Mucosa of stomach (tissue), 1 donor: Measurements from ENCODE around the gene MUL1.

Experiments used
- H3K27me3 ChIP-seq: one replicate; pipeline ENCODE4 v1.7.0; 2013; ENCODE audit warnings: mild to moderate bottlenecking, low read length; ENCODE audit not compliant: control insufficient read depth, insufficient read depth
- H3K36me3 ChIP-seq: one replicate; pipeline ENCODE4 v1.7.0; 2013; ENCODE audit warnings: low read length; ENCODE audit not compliant: control insufficient read depth, insufficient read depth
- H3K4me1 ChIP-seq: one replicate; pipeline ENCODE4 v1.7.0; 2013; ENCODE audit warnings: mild to moderate bottlenecking, low read length; ENCODE audit not compliant: control insufficient read depth, insufficient read depth
- H3K4me3 ChIP-seq: one replicate; pipeline ENCODE4 v1.7.0; 2013; ENCODE audit warnings: low read length
- H3K9ac ChIP-seq: one replicate; pipeline ENCODE4 v1.7.0; 2013; ENCODE audit warnings: mild to moderate bottlenecking, low read length, moderate library complexity
- H3K9me3 ChIP-seq: one replicate; pipeline ENCODE4 v1.7.0; 2013; ENCODE audit warnings: mild to moderate bottlenecking, low read length, moderate library complexity; ENCODE audit not compliant: control insufficient read depth
- donor health status: Pancreatic carcinoma.

MUL1 gene

GRCh38 chr1:20472121-20472520 is 35.8 kb downstream of the MUL1 start:
- no peaks in the 10 kb centered on the region for H3K9me3 ChIP-seq
- H3K4me3 ChIP-seq: no peak overlapping the region
- peaks cover 10% of the 10 kb centered on the region for H3K27me3 ChIP-seq
- peaks cover 23% of the 10 kb centered on the region for H3K4me1 ChIP-seq
- no peaks in the 10 kb centered on the region for H3K36me3 ChIP-seq
- H3K9ac ChIP-seq: no peak overlapping the region

- Histone ChIP-seq H3K36me3 (no peaks in the 10 kb centered on the region), H3K9me3 (no peaks in the 10 kb centered on the region), H3K27me3 (peaks cover 10% of the 10 kb centered on the region), H3K4me1 (peaks cover 7% of the 10 kb centered on the region), H3K9ac (no peak overlapping the region), H3K4me3 (no peak overlapping the region)
Observed at GRCh38 chr1:20470194-20470593, 37.8 kb downstream of the MUL1 start.

DNA sequence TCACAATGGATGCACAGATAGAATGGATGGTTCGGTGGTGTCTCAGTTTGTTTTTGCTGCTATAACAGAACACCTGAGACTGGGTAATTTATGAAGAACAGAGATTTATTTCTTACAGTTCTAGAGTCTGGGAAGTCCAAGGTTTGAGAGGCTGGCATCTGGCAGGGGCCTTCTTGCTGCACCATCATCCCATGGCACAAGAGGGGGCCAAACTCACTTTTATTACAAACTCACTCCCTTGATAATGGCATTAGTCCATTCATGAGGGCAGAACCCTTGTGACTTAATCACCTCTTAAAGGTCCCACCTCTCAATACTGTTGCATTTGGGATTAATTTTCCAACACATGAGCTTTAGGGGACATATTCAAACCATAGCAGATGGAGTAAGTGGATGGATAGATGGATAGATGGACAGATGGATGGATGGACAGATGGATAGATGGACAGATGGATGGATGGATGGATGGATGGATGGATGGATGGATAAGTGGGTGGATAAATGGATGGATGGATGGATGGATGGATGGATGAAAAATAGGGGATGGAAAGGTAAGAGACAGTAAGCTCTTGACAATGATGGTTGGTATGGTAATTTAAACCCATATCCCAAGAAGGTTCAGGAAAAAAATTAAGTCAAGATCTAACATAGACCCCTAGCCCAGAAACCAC is 38.4 kb downstream of the MUL1 start:
- H3K36me3 ChIP-seq: no peaks in the 10 kb centered on the region
- no peak overlapping the region for H3K9ac ChIP-seq
- no peaks in the 10 kb centered on the region for H3K9me3 ChIP-seq
- no peak overlapping the region for H3K4me3 ChIP-seq
- peaks cover 10% of the 10 kb centered on the region for H3K27me3 ChIP-seq
- H3K4me1 ChIP-seq: peaks cover 5% of the 10 kb centered on the region

GRCh38 chr1:20466273-20466672 is 41.7 kb downstream of the MUL1 start:
- no peaks in the 10 kb centered on the region for H3K36me3 ChIP-seq
- no peaks in the 10 kb centered on the region for H3K9me3 ChIP-seq
- H3K9ac ChIP-seq: no peak overlapping the region
- no peaks in the 10 kb centered on the region for H3K4me1 ChIP-seq
- no peak overlapping the region for H3K4me3 ChIP-seq
- H3K27me3 ChIP-seq: peaks cover 10% of the 10 kb centered on the region

DNA sequence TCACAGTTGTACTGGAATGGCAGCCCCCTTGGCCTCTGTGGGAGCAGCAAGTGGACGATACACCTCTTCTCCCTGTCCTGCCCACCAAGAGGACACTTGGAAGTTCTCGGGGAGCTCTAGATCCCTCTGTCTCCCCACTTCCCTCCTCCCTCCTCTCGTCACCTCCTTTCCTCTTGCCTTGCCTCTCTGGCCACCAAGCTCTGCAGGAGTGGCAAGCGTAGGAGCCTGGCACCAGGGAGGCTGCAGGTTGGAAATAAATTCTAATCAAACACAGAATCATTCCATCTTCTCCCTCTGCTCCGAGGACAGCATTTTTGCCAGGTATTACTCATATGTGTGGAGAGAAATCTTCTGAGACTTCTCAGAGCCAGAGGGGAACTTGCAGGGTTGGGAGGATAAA is 42.8 kb downstream of the MUL1 start:
- H3K9ac ChIP-seq: no peak overlapping the region
- H3K27me3 ChIP-seq: peaks cover 10% of the 10 kb centered on the region
- no peaks in the 10 kb centered on the region for H3K9me3 ChIP-seq
- no peaks in the 10 kb centered on the region for H3K4me1 ChIP-seq
- no peaks in the 10 kb centered on the region for H3K36me3 ChIP-seq
- H3K4me3 ChIP-seq: no peak overlapping the region

DNA sequence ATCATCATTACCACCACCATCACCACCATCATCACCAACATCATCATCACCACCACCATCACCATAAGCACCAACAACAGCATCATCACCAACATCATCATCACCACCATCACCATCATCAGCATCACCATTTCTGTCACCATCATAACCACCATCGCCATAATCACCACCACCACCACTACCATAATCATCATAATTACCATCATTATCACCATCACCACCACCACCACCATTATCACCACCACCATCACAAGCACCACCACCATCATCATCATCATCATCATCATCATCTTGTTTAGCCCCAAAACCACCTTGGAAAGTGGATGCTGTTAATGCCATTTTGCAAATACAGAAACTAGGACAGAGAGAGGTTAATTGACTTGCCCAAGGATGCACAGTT is 44.4 kb downstream of the MUL1 start:
- H3K4me1 ChIP-seq: no peaks in the 10 kb centered on the region
- peaks cover 8% of the 10 kb centered on the region for H3K27me3 ChIP-seq
- H3K4me3 ChIP-seq: no peak overlapping the region
- H3K9me3 ChIP-seq: no peaks in the 10 kb centered on the region
- H3K9ac ChIP-seq: no peak overlapping the region
- no peaks in the 10 kb centered on the region for H3K36me3 ChIP-seq

DNA sequence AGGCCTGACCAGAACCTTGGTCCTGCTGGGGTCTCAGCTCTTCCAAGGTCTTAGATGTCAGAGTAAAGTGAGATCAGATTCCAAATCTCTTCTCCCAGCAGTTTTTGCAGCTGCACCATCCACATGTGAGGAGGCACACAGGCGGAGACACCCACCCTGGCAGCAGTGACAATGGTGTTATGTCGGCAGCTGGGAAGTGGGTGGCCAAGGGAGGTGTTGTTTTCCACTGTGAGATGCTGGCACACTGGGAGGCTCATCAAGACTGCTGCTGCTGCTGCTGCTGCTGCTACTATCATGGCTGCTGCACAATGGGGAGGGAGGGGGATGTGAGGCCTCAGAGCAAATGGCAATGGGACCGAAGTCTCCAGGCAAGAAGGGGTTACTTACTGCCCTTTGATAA is 45.6 kb downstream of the MUL1 start:
- H3K9ac ChIP-seq: no peak overlapping the region
- H3K4me3 ChIP-seq: no peak overlapping the region
- peaks cover 3% of the 10 kb centered on the region for H3K27me3 ChIP-seq
- H3K9me3 ChIP-seq: no peaks in the 10 kb centered on the region
- H3K4me1 ChIP-seq: no peaks in the 10 kb centered on the region
- H3K36me3 ChIP-seq: no peaks in the 10 kb centered on the region

DNA sequence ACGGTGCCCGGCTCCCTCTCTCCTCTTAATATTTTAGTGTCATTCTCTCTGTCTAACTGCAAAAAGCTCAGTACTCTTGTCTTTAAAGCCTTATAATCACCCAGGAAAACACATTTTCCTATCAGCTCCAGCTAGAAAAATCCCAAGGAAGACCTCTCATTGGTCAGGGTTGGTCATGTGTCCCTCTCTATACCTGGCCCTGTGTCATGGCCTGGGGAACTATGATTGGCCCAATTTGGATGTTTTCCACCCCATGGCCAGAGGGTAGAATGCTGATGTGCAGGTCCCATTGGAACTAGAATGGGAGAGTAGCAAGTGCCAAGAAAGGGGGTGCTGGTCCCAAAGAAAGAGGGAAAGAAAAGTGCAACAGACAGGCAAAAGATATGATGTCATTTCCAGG is 49.2 kb downstream of the MUL1 start:
- Histone ChIP-seq H3K4me3 (no peak overlapping the region), H3K9ac (no peak overlapping the region), H3K9me3 (no peaks in the 10 kb centered on the region), H3K27me3 (peaks cover 3% of the 10 kb centered on the region), H3K4me1 (no peaks in the 10 kb centered on the region), H3K36me3 (no peaks in the 10 kb centered on the region)

GRCh38 chr1:20454004-20454403 is 53.9 kb downstream of the MUL1 start:
- peaks cover 12% of the 10 kb centered on the region for H3K27me3 ChIP-seq

DNA sequence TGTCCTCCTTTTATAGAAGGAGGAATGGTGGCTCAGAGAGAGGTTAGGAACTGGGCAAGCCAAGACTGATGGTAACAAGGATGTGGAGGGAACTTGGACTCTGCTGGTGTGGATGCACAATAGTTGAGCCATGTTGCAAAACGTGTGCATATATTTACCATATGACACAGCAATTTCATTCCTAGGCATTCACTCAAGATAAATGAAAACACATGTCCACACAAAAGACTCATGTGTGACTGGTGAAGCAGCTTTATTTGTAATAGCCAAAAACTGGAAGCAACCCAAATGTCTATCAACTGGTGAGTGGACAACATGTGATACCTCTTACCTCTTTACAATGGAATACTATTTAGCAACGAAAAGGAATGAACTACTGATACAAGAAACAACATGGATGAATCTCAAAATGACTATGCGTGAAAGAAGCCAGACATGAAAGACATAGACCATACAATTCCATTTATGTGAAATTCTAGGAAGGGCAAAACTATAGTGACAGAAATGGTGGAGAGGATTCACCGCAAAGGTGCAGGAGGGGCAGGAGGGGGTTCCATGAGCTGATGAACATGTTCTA is 58.1 kb downstream of the MUL1 start:
- Histone ChIP-seq H3K4me3 (no peak overlapping the region), H3K4me1 (no peaks in the 10 kb centered on the region), H3K9me3 (no peaks in the 10 kb centered on the region), H3K9ac (no peak overlapping the region), H3K36me3 (no peaks in the 10 kb centered on the region), H3K27me3 (peaks cover 13% of the 10 kb centered on the region)

More at GRCh38 chr1:20454004-20454403, 53.9 kb downstream of the MUL1 start:
- Histone ChIP-seq H3K9me3 (no peaks in the 10 kb centered on the region), H3K9ac (no peak overlapping the region), H3K4me3 (no peak overlapping the region), H3K36me3 (no peaks in the 10 kb centered on the region), H3K4me1 (no peaks in the 10 kb centered on the region)
